Uterus (tissue), 4 donors: ENCODE data around the gene SLC38A8. TPM values are rescaled to one million over a fixed set of nuclear protein-coding genes. Genes with fewer than 3 reads are reported as not detected.

ENCODE experiments used
- DNase-seq, 2 donors: peaks; one replicate each; pipeline ENCODE4 v3.0.0-alpha.2; 2019 to 2020
- H3K27ac ChIP-seq, 2 donors: fragments of 200-600 bp; sonication (generic); 1 replicate in 1 of 2; 2 replicates in 1 of 2; pipeline ENCODE4 v1.5.1; 2016 to 2018
- H3K27me3 ChIP-seq, 2 donors: fragments of 200-600 bp; sonication (generic); one replicate each; pipeline ENCODE4 v1.5.1; 2018 to 2019; ENCODE audit warnings: control low read depth in 1 of 2
- H3K36me3 ChIP-seq, 2 donors: fragments of 200-600 bp; sonication (generic); one replicate each; pipeline ENCODE4 v1.5.1; 2019; ENCODE audit warnings: control low read depth in 1 of 2
- H3K4me1 ChIP-seq, 2 donors: fragments of 200-600 bp; sonication (generic); one replicate each; pipeline ENCODE4 v1.5.1; 2018 to 2019; ENCODE audit warnings: control low read depth in 1 of 2
- H3K4me3 ChIP-seq, 2 donors: fragments of 200-600 bp; sonication (generic); 1 replicate in 1 of 2; 2 replicates in 1 of 2; pipeline ENCODE4 v1.5.1; 2018 to 2019; ENCODE audit warnings: mild to moderate bottlenecking in 1 of 2
- H3K9me3 ChIP-seq, 2 donors: fragments of 200-600 bp; sonication (generic); one replicate each; pipeline ENCODE4 v1.5.1; 2019; ENCODE audit warnings: control low read depth in 1 of 2
- POLR2A ChIP-seq, 2 donors: fragments of 450-650 bp; IDR thresholded peaks; one replicate each; pipeline ENCODE4 v1.6.1; 2016; ENCODE audit warnings: antibody characterized with exemption in 2 of 2, mild to moderate bottlenecking in 1 of 2, moderate library complexity in 1 of 2
- intact Hi-C: fragments of 100-400 bp; cut with DNase I; formaldehyde crosslinking; loops from one replicate; pipeline ENCODE4 v1.15.1; 2023; ENCODE audit warnings: low total_unique reads
- total RNA-seq, 4 donors: library from RNA; depleted of rRNA in 3 of 4; stranded (reverse); fragments of >200 nt in 3 of 4; gene quantifications; one replicate each; pipeline versions ENCODE4 v1.1.0 to v1.2.4, GENCODE V29; 2014 to 2023
- TF ChIP-seq, protein P1 (sequence below), 4 experiments: fragments of 200-600 bp in 2 of 4; fragments of 450-650 bp in 2 of 4; sonication (generic) in 2 of 4; IDR thresholded peaks; one replicate each; pipeline ENCODE4 v1.5.1; 2016 to 2019; ENCODE audit warnings: antibody characterized with exemption in 4 of 4, mild to moderate bottlenecking in 2 of 4, moderate library complexity in 1 of 4
- donor health status: DM: yes; HTN: yes; CAD: no.

SLC38A8 gene
- total RNA-seq, 4 donors from 2014 or later, result 1.3 TPM; not detected in 3

DNA sequence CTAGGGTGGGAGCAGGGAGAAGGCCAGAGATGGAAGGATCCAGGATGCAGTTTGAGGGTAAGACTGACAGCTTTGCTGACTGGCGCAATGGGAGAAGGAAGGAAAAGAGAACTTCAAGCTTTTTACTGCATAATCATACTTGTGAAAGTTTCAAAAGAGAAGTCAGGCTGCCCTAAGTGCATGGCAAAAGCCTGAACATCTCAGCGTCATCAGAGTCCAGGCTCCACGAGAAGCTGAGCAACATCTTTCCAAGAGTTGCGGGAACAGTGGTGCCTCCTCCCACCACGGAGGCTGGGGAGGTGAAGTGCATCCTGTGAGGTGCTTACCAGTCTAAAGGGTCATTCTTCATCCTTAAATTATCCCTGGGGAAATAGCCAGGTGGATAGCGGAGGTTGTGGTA lies 26.9 kb upstream of the SLC38A8 start:
- TF ChIP-seq, protein P1, sequence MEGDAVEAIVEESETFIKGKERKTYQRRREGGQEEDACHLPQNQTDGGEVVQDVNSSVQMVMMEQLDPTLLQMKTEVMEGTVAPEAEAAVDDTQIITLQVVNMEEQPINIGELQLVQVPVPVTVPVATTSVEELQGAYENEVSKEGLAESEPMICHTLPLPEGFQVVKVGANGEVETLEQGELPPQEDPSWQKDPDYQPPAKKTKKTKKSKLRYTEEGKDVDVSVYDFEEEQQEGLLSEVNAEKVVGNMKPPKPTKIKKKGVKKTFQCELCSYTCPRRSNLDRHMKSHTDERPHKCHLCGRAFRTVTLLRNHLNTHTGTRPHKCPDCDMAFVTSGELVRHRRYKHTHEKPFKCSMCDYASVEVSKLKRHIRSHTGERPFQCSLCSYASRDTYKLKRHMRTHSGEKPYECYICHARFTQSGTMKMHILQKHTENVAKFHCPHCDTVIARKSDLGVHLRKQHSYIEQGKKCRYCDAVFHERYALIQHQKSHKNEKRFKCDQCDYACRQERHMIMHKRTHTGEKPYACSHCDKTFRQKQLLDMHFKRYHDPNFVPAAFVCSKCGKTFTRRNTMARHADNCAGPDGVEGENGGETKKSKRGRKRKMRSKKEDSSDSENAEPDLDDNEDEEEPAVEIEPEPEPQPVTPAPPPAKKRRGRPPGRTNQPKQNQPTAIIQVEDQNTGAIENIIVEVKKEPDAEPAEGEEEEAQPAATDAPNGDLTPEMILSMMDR (IDR thresholded peaks at IDR 0.05), result no peak
- no peak for TF ChIP-seq POLR2A (IDR thresholded peaks at IDR 0.05)
- no peaks in the 10 kb centered on the region for H3K4me1 ChIP-seq
- H3K27ac ChIP-seq, result no peak overlapping the region
- DNase-seq, result no peak
- H3K9me3 ChIP-seq, result no peaks in the 10 kb centered on the region
- no peak overlapping the region for H3K4me3 ChIP-seq
- intact Hi-C loops, result loop anchor here (10.0 kb wide), 1 partner anchor 105 kb away; the partner anchor contains the start of gene NECAB2
- no peaks in the 10 kb centered on the region for H3K36me3 ChIP-seq
- H3K27me3 ChIP-seq, result no peaks in the 10 kb centered on the region

- no peaks in the 10 kb centered on the region for H3K4me1 ChIP-seq
- no peaks in the 10 kb centered on the region for H3K27me3 ChIP-seq
- TF ChIP-seq, protein P1 (IDR thresholded peaks at IDR 0.05), result no peak
- TF ChIP-seq POLR2A (IDR thresholded peaks at IDR 0.05), result no peak
- no peaks in the 10 kb centered on the region for H3K9me3 ChIP-seq
- DNase-seq, result no peak
- no peak overlapping the region for H3K27ac ChIP-seq
- intact Hi-C loops, result loop anchor here (10.0 kb wide), 1 partner anchor 104 kb away; the partner anchor contains the start of gene NECAB2
- no peak overlapping the region for H3K4me3 ChIP-seq
- no peaks in the 10 kb centered on the region for H3K36me3 ChIP-seq
These were observed 26.3 kb upstream of the SLC38A8 start for GRCh38 chr16:84068783-84069462.

GRCh38 chr16:84068041-84068440 lies 25.4 kb upstream of the SLC38A8 start:
- no peaks in the 10 kb centered on the region for H3K9me3 ChIP-seq
- intact Hi-C loops, result loop anchor here (10.0 kb wide), 1 partner anchor 103 kb away; the partner anchor contains the start of gene NECAB2

GRCh38 chr16:84067640-84068039 lies 25.0 kb upstream of the SLC38A8 start:
- intact Hi-C loops, result loop anchor here (10.0 kb wide), 1 partner anchor 103 kb away; the partner anchor contains the start of gene NECAB2
- Histone ChIP-seq H3K4me3 (no peak overlapping the region), H3K36me3 (no peaks in the 10 kb centered on the region), H3K4me1 (no peaks in the 10 kb centered on the region), H3K27ac (no peak overlapping the region), H3K27me3 (no peaks in the 10 kb centered on the region), H3K9me3 (no peaks in the 10 kb centered on the region)
- DNase-seq, result no peak
- TF ChIP-seq POLR2A (IDR thresholded peaks at IDR 0.05), result no peak
- TF ChIP-seq, protein P1 (IDR thresholded peaks at IDR 0.05), result no peak

More at GRCh38 chr16:84068041-84068440, 25.4 kb upstream of the SLC38A8 start:
- Histone ChIP-seq H3K4me3 (no peak overlapping the region), H3K27ac (no peak overlapping the region), H3K36me3 (no peaks in the 10 kb centered on the region), H3K4me1 (no peaks in the 10 kb centered on the region), H3K27me3 (no peaks in the 10 kb centered on the region)
- DNase-seq, result no peak
- TF ChIP-seq POLR2A (IDR thresholded peaks at IDR 0.05), result no peak
- TF ChIP-seq, protein P1 (IDR thresholded peaks at IDR 0.05), result no peak

GRCh38 chr16:84065536-84066132 lies 23.0 kb upstream of the SLC38A8 start:
- no peaks in the 10 kb centered on the region for H3K36me3 ChIP-seq
- DNase-seq, result no peak

More at GRCh38 chr16:84065536-84066132, 23.0 kb upstream of the SLC38A8 start:
- Histone ChIP-seq H3K4me1 (no peaks in the 10 kb centered on the region), H3K4me3 (no peak overlapping the region), H3K27ac (no peak overlapping the region), H3K9me3 (no peaks in the 10 kb centered on the region), H3K27me3 (no peaks in the 10 kb centered on the region)
- TF ChIP-seq POLR2A (IDR thresholded peaks at IDR 0.05), result no peak
- TF ChIP-seq, protein P1 (IDR thresholded peaks at IDR 0.05), result peak; percentile 40 to 48 (median 42)
- intact Hi-C loops, result loop anchor here (10.0 kb wide), 1 partner anchor 101 kb away; the partner anchor contains the start of gene NECAB2
